ENCODE data around the gene POLR1E. TPM values are rescaled to one million over a fixed set of nuclear protein-coding genes. Genes with fewer than 3 reads are reported as not detected.

The POLR1E gene
- total RNA-seq, 1 donor from 2014 or later: 26.9 TPM

DNA sequence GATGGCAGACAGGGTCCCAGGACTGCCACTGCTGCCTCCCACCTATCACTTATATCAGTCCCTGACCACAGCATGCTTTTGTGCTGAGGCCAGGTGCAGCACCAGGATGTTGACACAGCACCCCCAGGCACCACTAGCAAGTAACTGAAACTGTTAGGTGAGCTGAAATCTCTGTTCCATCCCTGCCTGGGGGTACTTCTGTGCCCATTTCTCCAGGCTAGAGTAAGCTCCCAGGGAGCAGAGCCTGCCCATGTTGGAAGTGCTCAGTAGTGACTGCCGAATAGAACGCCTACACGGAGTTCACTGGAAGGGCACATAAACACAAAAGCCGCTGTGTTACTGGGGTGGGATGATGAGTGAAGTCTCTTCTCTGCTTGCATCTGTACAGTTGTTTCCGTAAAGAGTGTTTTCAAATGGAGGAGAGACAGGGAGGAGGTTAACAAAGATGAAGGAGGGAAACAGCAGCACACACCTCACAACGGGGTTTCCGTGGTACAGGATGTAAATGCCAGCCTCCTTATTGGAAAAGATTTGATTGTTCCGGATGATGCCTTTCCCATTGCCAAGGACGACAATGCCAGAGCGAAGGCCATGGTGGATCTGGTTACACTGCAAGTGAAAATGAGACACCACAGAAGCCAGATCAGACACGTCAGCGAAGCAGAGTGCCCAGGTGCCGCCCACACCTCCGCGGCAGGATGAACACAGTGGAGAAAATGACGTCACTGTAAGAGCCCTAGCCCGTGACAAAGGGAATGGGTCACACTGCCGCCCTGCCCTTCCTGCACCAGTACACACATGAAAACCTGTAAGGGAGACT lies 43.1 kb downstream of the POLR1E start:
- peak; percentile 77 for DNase-seq (ENCODE audit: low read depth)
- no peaks in the 10 kb centered on the region for H3K27me3 ChIP-seq (ENCODE audit: control insufficient read depth, insufficient read depth, low read length)
- TF ChIP-seq, protein P1, sequence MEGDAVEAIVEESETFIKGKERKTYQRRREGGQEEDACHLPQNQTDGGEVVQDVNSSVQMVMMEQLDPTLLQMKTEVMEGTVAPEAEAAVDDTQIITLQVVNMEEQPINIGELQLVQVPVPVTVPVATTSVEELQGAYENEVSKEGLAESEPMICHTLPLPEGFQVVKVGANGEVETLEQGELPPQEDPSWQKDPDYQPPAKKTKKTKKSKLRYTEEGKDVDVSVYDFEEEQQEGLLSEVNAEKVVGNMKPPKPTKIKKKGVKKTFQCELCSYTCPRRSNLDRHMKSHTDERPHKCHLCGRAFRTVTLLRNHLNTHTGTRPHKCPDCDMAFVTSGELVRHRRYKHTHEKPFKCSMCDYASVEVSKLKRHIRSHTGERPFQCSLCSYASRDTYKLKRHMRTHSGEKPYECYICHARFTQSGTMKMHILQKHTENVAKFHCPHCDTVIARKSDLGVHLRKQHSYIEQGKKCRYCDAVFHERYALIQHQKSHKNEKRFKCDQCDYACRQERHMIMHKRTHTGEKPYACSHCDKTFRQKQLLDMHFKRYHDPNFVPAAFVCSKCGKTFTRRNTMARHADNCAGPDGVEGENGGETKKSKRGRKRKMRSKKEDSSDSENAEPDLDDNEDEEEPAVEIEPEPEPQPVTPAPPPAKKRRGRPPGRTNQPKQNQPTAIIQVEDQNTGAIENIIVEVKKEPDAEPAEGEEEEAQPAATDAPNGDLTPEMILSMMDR (IDR thresholded peaks at IDR 0.05; ENCODE audit: insufficient read depth, low read length, poor library complexity, severe bottlenecking): no peak
- H3K4me3 ChIP-seq (ENCODE audit: low read depth, low read length): no peak overlapping the region
- H3K36me3 ChIP-seq (ENCODE audit: control insufficient read depth, insufficient read depth, low read length): no peaks in the 10 kb centered on the region

DNA sequence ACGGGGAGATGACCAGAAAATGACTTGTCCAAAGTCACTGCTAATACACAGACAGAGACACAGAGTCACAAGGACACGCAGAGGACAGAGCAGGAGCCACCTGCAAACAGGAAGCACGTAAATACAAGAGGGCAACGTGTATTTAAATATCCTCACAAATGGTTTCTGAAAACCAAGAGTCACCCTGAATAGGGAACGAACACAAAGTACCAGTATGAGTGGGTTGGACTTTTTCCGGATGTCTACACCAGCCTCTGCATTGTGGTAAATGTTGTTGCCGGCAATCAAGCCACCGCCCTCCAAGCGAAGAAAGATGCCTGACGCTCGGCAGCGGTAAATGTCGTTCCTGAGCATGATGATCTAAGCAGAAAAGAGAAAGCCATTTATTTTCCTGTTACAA lies 46.0 kb downstream of the POLR1E start:
- no peaks in the 10 kb centered on the region for H3K27me3 ChIP-seq (ENCODE audit: control insufficient read depth, insufficient read depth, low read length)
- H3K36me3 ChIP-seq (ENCODE audit: control insufficient read depth, insufficient read depth, low read length): no peaks in the 10 kb centered on the region
- TF ChIP-seq, protein P1 (IDR thresholded peaks at IDR 0.05; ENCODE audit: insufficient read depth, low read length, poor library complexity, severe bottlenecking): no peak
- DNase-seq (ENCODE audit: low read depth): no peak
- no peak overlapping the region for H3K4me3 ChIP-seq (ENCODE audit: low read depth, low read length)

DNA sequence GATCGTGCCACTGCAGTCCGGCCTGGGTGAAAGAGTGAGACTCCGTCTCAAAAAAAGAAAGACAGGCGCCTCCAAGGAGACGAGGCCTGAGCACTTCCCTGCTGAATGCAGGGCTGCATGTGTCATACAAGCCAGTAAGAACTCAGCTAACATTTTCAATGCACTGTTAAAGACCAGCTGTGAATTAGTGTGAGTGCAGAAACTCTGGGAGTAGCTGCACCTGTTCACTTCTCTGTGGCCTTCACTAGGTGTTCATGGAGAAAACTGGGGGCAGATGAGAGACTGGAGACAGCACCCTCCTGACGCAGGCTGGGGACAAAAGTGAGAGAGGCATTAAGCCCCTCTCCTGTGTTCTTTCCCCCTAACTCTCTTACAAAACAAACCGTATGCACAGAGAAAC lies 48.7 kb downstream of the POLR1E start:
- Histone ChIP-seq H3K27me3 (ENCODE audit: control insufficient read depth, insufficient read depth, low read length) (no peaks in the 10 kb centered on the region), H3K4me3 (ENCODE audit: low read depth, low read length) (no peak overlapping the region), H3K36me3 (ENCODE audit: control insufficient read depth, insufficient read depth, low read length) (peaks cover 2% of the 10 kb centered on the region)
- no peak for DNase-seq (ENCODE audit: low read depth)
- TF ChIP-seq, protein P1 (IDR thresholded peaks at IDR 0.05; ENCODE audit: insufficient read depth, low read length, poor library complexity, severe bottlenecking): no peak

DNA sequence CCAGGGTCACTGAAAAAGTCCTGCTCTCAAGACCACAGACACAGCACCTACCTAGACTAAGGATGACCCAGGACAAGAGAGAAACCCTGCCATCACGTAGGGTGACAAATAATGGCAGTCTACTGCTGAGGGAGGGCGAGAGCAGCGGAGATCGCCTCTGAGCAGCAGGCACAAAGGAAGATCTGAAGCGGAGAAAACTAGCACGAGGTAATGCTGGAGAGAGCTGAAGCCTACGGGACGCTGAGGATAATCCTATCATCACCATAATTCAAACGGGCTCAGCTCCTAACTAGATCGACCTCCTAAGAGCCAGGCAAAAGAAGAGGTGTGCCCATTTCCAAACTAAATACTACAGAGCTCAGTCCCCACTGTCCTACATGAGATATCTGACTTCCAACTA lies 49.2 kb downstream of the POLR1E start:
- Histone ChIP-seq H3K36me3 (ENCODE audit: control insufficient read depth, insufficient read depth, low read length) (peaks cover 2% of the 10 kb centered on the region), H3K27me3 (ENCODE audit: control insufficient read depth, insufficient read depth, low read length) (no peaks in the 10 kb centered on the region), H3K4me3 (ENCODE audit: low read depth, low read length) (no peak overlapping the region)
- TF ChIP-seq, protein P1 (IDR thresholded peaks at IDR 0.05; ENCODE audit: insufficient read depth, low read length, poor library complexity, severe bottlenecking): no peak
- no peak for DNase-seq (ENCODE audit: low read depth)

DNA sequence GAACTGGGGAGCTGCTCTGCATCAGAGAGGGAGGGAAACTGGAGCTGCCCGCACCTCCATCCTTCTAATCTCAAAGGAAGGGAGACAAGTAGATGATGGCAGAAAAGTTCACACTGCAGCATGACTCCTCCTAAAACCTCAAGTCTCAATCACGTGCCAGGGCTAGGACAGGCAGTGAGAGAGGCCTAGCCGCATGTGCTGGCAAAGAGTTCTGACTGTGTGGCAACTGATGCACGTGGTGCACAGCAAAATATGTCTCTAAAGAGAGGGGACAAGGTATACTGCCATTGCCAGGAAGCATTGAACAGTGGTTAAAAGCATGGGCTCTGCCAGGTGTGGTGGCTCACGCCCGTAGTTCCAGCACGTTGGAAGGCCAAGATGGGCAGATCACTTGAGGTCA lies 52.4 kb downstream of the POLR1E start:
- H3K4me3 ChIP-seq (ENCODE audit: low read depth, low read length): no peak overlapping the region
- TF ChIP-seq, protein P1 (IDR thresholded peaks at IDR 0.05; ENCODE audit: insufficient read depth, low read length, poor library complexity, severe bottlenecking): no peak
- no peaks in the 10 kb centered on the region for H3K27me3 ChIP-seq (ENCODE audit: control insufficient read depth, insufficient read depth, low read length)
- DNase-seq (ENCODE audit: low read depth): no peak
- peaks cover 2% of the 10 kb centered on the region for H3K36me3 ChIP-seq (ENCODE audit: control insufficient read depth, insufficient read depth, low read length)

DNA sequence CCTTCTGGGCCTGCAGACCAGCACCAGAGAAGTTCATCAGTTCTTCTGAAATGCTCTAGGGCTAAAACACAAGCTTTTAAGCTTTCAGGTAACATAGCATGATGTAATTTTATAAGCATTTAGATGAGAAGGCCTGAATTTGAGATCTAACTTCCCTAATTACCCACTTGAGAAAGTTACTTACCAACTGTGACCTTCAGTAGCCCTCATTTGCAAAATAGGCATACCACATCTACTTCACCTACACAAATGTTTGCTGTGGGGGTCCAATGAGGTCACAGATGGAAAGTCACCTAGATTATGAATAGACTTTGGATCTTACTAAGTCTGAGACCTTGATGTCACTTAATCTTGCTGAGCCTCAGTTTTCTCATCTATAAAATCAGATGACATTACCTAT lies 53.9 kb downstream of the POLR1E start:
- Histone ChIP-seq H3K36me3 (ENCODE audit: control insufficient read depth, insufficient read depth, low read length) (peaks cover 2% of the 10 kb centered on the region), H3K4me3 (ENCODE audit: low read depth, low read length) (no peak overlapping the region), H3K27me3 (ENCODE audit: control insufficient read depth, insufficient read depth, low read length) (no peaks in the 10 kb centered on the region)
- DNase-seq (ENCODE audit: low read depth): no peak
- TF ChIP-seq, protein P1 (IDR thresholded peaks at IDR 0.05; ENCODE audit: insufficient read depth, low read length, poor library complexity, severe bottlenecking): no peak

All from kidney epithelial cell (primary cell).